IMR-90 (cell line): ENCODE data around the gene C11orf98. TPM values are rescaled to one million over a fixed set of nuclear protein-coding genes. Genes with fewer than 3 reads are reported as not detected.
"Not testable (repeated sequence)": the region's sequence is repeated elsewhere in the genome, so short reads cannot be mapped to it uniquely, and the experiment has no call there.

Experiments
- ATAC-seq: fragments of 200-7000 bp; cut with Tn5 transposase; 2 replicates; pipeline ENCODE4 v1.9.1; 2020; ENCODE audit warnings: low read depth, mild to moderate bottlenecking, moderate library complexity
- BruUV-seq: library from RNA; stranded (reverse); fragments of 400-500 nt; replicated peaks from 2 replicates; lab custom pipeline; 2021; lab: Mats Ljungman, UMichigan
- CTCF ChIA-PET: fragments of 300-600 bp; formaldehyde crosslinking; extraction: SDS; loops from one replicate; lab custom pipeline; 2021; ENCODE audit warnings: antibody characterized with exemption; lab: Yijun Ruan, JAX
- POLR2A ChIA-PET: fragments of 300-600 bp; sonication (Branson Sonifier 250); formaldehyde crosslinking; loops from one replicate; lab custom pipeline; 2022; ENCODE audit warnings: antibody characterized with exemption; ENCODE audit not compliant: unreplicated experiment; lab: Charles Lee
- DNase-seq: peaks from one replicate; pipeline ENCODE4 v3.0.0; 2013
- H2AFZ ChIP-seq: replicated peaks from 2 replicates; pipeline ENCODE3; 2013; ENCODE audit warnings: low read length, mild to moderate bottlenecking; ENCODE audit not compliant: poor library complexity
- H2AK5ac ChIP-seq: 2 replicates; pipeline ENCODE4 v1.6.1; 2013; ENCODE audit warnings: low read depth, low read length, inconsistent platforms
- H2AK9ac ChIP-seq: replicated peaks from 2 replicates; pipeline ENCODE3; 2013; ENCODE audit warnings: mild to moderate bottlenecking, low read depth, low read length, moderate library complexity; ENCODE audit not compliant: poor library complexity
- H2BK120ac ChIP-seq: 2 replicates; pipeline ENCODE4 v1.6.1; 2013; ENCODE audit warnings: low read depth, low read length, inconsistent platforms
- H2BK15ac ChIP-seq: 3 replicates; pipeline ENCODE4 v1.6.1; 2013; ENCODE audit warnings: low read depth, low read length, inconsistent platforms
- H2BK20ac ChIP-seq: 2 replicates; pipeline ENCODE4 v1.6.1; 2013; ENCODE audit warnings: low read depth, mild to moderate bottlenecking, inconsistent platforms, low read length, moderate library complexity
- H2BK5ac ChIP-seq: 2 replicates; pipeline ENCODE4 v1.6.1; 2013; ENCODE audit warnings: mild to moderate bottlenecking, low read depth, low read length, inconsistent platforms; ENCODE audit not compliant: poor library complexity, severe bottlenecking
- H3K14ac ChIP-seq: replicated peaks from 2 replicates; pipeline ENCODE4 v1.6.1; 2013; ENCODE audit warnings: low read depth, low read length, inconsistent platforms
- H3K18ac ChIP-seq: 2 replicates; pipeline ENCODE4 v1.6.1; 2013; ENCODE audit warnings: low read depth, low read length, control low read depth
- H3K23ac ChIP-seq: 2 replicates; pipeline ENCODE4 v1.6.1; 2013; ENCODE audit warnings: low read depth, low read length, inconsistent platforms
- H3K27ac ChIP-seq: 2 replicates; pipeline ENCODE4 v1.5.1; 2013; ENCODE audit warnings: mild to moderate bottlenecking, control low read depth, low read length; ENCODE audit not compliant: insufficient read depth
- H3K27me3 ChIP-seq: 2 replicates; pipeline ENCODE4 v1.6.1; 2013; ENCODE audit warnings: low read length; ENCODE audit not compliant: control insufficient read depth, insufficient read depth
- H3K36me3 ChIP-seq: 2 replicates; pipeline ENCODE4 v1.6.1; 2013; ENCODE audit warnings: low read length, mixed read lengths; ENCODE audit not compliant: control insufficient read depth, insufficient read depth
- H3K4ac ChIP-seq: 2 replicates; pipeline ENCODE4 v1.6.1; 2013; ENCODE audit warnings: low read depth, low read length, inconsistent platforms
- H3K4me1 ChIP-seq: 2 replicates; pipeline ENCODE4 v1.6.1; 2013; ENCODE audit warnings: low read length, mixed read lengths; ENCODE audit not compliant: control insufficient read depth, insufficient read depth
- H3K4me2 ChIP-seq: 2 replicates; pipeline ENCODE4 v1.6.1; 2013; ENCODE audit warnings: low read depth, mild to moderate bottlenecking, control low read depth, low read length, moderate library complexity
- H3K4me3 ChIP-seq: 2 replicates; pipeline ENCODE4 v1.5.1; 2013; ENCODE audit warnings: low read depth, mild to moderate bottlenecking, control low read depth, low read length, moderate library complexity; ENCODE audit not compliant: insufficient read depth
- H3K56ac ChIP-seq: 2 replicates; pipeline ENCODE4 v1.6.1; 2013; ENCODE audit warnings: low read length, inconsistent platforms; ENCODE audit not compliant: insufficient read depth; ENCODE audit errors: extremely low read depth
- H3K79me1 ChIP-seq, 2 experiments: 2 replicates each; pipeline ENCODE4 v1.6.1; 2013; ENCODE audit warnings: low read length in 2 of 2, inconsistent platforms in 1 of 2, low read depth in 1 of 2
- H3K9ac ChIP-seq: 2 replicates; pipeline ENCODE4 v1.6.1; 2013; ENCODE audit warnings: low read depth, low read length, control low read depth
- H3K9me1 ChIP-seq: 2 replicates; pipeline ENCODE4 v1.6.1; 2013; ENCODE audit warnings: low read length, inconsistent platforms; ENCODE audit not compliant: insufficient read depth
- H3K9me3 ChIP-seq: 2 replicates; pipeline ENCODE4 v1.6.1; 2013; ENCODE audit warnings: low read length; ENCODE audit not compliant: control insufficient read depth, insufficient read depth
- H4K20me1 ChIP-seq: 2 replicates; pipeline ENCODE4 v1.6.1; 2013; ENCODE audit warnings: low read length, inconsistent platforms; ENCODE audit not compliant: insufficient read depth
- H4K5ac ChIP-seq: 2 replicates; pipeline ENCODE4 v1.6.1; 2013; ENCODE audit warnings: mild to moderate bottlenecking, low read depth, low read length, control low read depth
- H4K8ac ChIP-seq, 2 experiments: 2 replicates each; pipeline ENCODE4 v1.6.1; 2013; ENCODE audit warnings: low read depth in 2 of 2, low read length in 2 of 2, control low read depth in 1 of 2, inconsistent platforms in 1 of 2
- H4K91ac ChIP-seq: 2 replicates; pipeline ENCODE4 v1.6.1; 2013; ENCODE audit warnings: low read depth, low read length, inconsistent platforms; ENCODE audit not compliant: insufficient read depth
- RFX5 ChIP-seq: IDR thresholded peaks from 2 replicates; pipeline ENCODE4 v1.8.0; 2012; ENCODE audit warnings: low read depth, mild to moderate bottlenecking, low read length, moderate library complexity
- WGBS, 2 experiments: methylation state at CpG; one replicate each; pipeline versions ENCODE4 v1.1.5 to v1.1.7; 2013; ENCODE audit warnings: missing lambda C conversion rate in 2 of 2; ENCODE audit not compliant: insufficient read length in 1 of 2; ENCODE audit errors: extremely low coverage in 2 of 2; 5-methylcytosine and 5-hydroxymethylcytosine counted together
- dilution Hi-C: fragments of 300-500 bp; cut with HindIII; formaldehyde crosslinking; loops from one replicate; pipeline ENCODE4 v1.14.3; 2018; ENCODE audit warnings: low sequenced_read_pairs; ENCODE audit not compliant: unreplicated experiment
- in situ Hi-C: fragments of 300-500 bp; cut with MboI; formaldehyde crosslinking; loops from 3 replicates; pipeline ENCODE4 v1.14.3; 2019; ENCODE audit warnings: low sequenced_read_pairs, inconsistent platforms, mixed read lengths
- intact Hi-C: fragments of 100-400 bp; cut with micrococcal nuclease; formaldehyde crosslinking; loops from 2 replicates; pipeline ENCODE4 v1.10.0; 2022
- polyA plus RNA-seq, 3 experiments: library from polyadenylated mRNA; depleted of rRNA; stranded (reverse); fragments of >200 nt; gene quantifications; 2 replicates each; pipeline ENCODE4 v1.2.3, GENCODE V29; 2012; ENCODE audit warnings: low replicate concordance in 1 of 3
- total RNA-seq: library from RNA; depleted of rRNA; stranded (reverse); fragments of >200 nt; gene quantifications from 2 replicates; pipeline ENCODE4 v1.2.3, GENCODE V29; 2012

C11orf98 gene
- total and polyA plus RNA-seq, 2 of the 4 experiments (the other 2 are of a cell fraction) = 41.2 to 62.3 TPM

- Histone ChIP-seq H3K27ac (peak overlapping the region; percentile 79), H4K91ac (0 out of 2 replicates have a peak overlapping the region, but pooled peaks have one; percentile 48), H3K4me1 (peaks cover 2% of the 10 kb centered on the region; the same call in 1 of the 2 replicates), H2BK120ac (no peak overlapping the region), H3K18ac (no peak overlapping the region), H2AK9ac (peak overlapping the region; percentile 89), H2BK15ac (no peak overlapping the region), H3K4me3 (peak overlapping the region; percentile 66), H3K36me3 (peaks cover 24% of the 10 kb centered on the region), H4K5ac (no peak overlapping the region), H4K8ac (peak overlapping the region; percentile 10 to 87), H2BK5ac (peak overlapping the region; percentile 65), H3K79me1 (peaks cover 6 to 42% of the 10 kb centered on the region in 2 experiments), H2AFZ (peak overlapping the region; percentile 98), H3K14ac (peak overlapping the region; percentile 94), H2BK20ac (no peak overlapping the region), H3K27me3 (no peaks in the 10 kb centered on the region), H3K56ac (peak overlapping the region; percentile 66; the same call in 1 of the 2 replicates), H3K9ac (peak overlapping the region; percentile 83), H3K9me3 (no peaks in the 10 kb centered on the region), H3K4me2 (peak overlapping the region; percentile 100), H3K9me1 (no peaks in the 10 kb centered on the region), H2AK5ac (peak overlapping the region; percentile 62; the same call in 1 of the 2 replicates), H3K23ac (peak overlapping the region; percentile 75), H3K4ac (peak overlapping the region; percentile 83), H4K20me1 (no peaks in the 10 kb centered on the region; the same call in 1 of the 2 replicates)
- DNase-seq (no peak), ATAC-seq (peak; percentile 2; the same call in 1 of the 2 replicates)
- ChIA-PET POLR2A (interaction anchor here (0.6 to 1.3 kb wide), 6 partner anchors 13 to 1298 kb away, joined by 3 to 9 read pairs (median 4); partner anchors contain the start of genes C11orf98, CSKMT, LBHD1 and UQCC3), CTCF (interaction anchor here (1.4 kb wide), 1 partner anchor 13 kb away, joined by 4 read pairs; the partner anchor contains the start of genes C11orf98 and CSKMT)
- intact Hi-C loops (no loop called here), in situ Hi-C loops (no loop called here), dilution Hi-C loops (no loop called here)
- WGBS, 2 experiments = 0% methylated on average over 7 of the region's 16 CpGs; no CpG with 5 or more reads in 1 of the 2 experiments
- no peak for TF ChIP-seq RFX5
- no TSS peak for BruUV-seq
These were observed 12.6 kb downstream of the C11orf98 start for GRCh38 chr11:62652161-62653006.

GRCh38 chr11:62650283-62650682 lies 14.7 kb downstream of the C11orf98 start:
- H4K5ac ChIP-seq, H3K27ac ChIP-seq, dilution Hi-C loops, H3K56ac ChIP-seq, ATAC-seq, H3K4ac ChIP-seq, H4K91ac ChIP-seq, H2AFZ ChIP-seq, H2BK120ac ChIP-seq, H2AK9ac ChIP-seq, H3K18ac ChIP-seq, H3K9me3 ChIP-seq, intact Hi-C loops, CTCF ChIA-PET, in situ Hi-C loops, H3K23ac ChIP-seq, H3K9ac ChIP-seq, H3K4me2 ChIP-seq, H2BK5ac ChIP-seq, DNase-seq, H2BK15ac ChIP-seq, H3K4me1 ChIP-seq, H2BK20ac ChIP-seq, H2AK5ac ChIP-seq, H3K14ac ChIP-seq, BruUV-seq, H3K9me1 ChIP-seq, H4K8ac ChIP-seq, H3K4me3 ChIP-seq, H3K27me3 ChIP-seq: not testable (repeated sequence)
- POLR2A ChIA-PET = interaction anchor here (1.3 kb wide), 1 partner anchor 15 kb away, joined by 5 read pairs; the partner anchor contains the start of gene CSKMT
- Histone ChIP-seq H4K20me1 (peaks cover 13% of the 10 kb centered on the region), H3K36me3 (peaks cover 24% of the 10 kb centered on the region), H3K79me1 (peaks cover 6 to 49% of the 10 kb centered on the region in 2 experiments)
- 100% methylated on average over 4 of the region's 12 CpGs; no CpG with 5 or more reads in 1 of the 2 experiments for WGBS, 2 experiments
